Mammary epithelial cell (primary cell): ENCODE data around the gene SLC7A5.

Experiments
- EZH2 ChIP-seq: IDR thresholded peaks from 2 replicates; pipeline ENCODE4 v1.6.1; 2012; ENCODE audit warnings: low read length, inconsistent platforms, borderline replicate concordance
- TF ChIP-seq, protein P1 (sequence below), 2 donors: IDR thresholded peaks in 1 of 2; conservative IDR thresholded peaks in 1 of 2; 2 replicates each; pipeline ENCODE4 v1.5.1; 2011 to 2012; ENCODE audit warnings: inconsistent platforms in 2 of 2, low read length in 2 of 2, mild to moderate bottlenecking in 2 of 2, control low read depth in 1 of 2, low read depth in 1 of 2; ENCODE audit not compliant: insufficient read depth in 1 of 2; ENCODE audit errors: extremely low read depth in 1 of 2

DNA sequence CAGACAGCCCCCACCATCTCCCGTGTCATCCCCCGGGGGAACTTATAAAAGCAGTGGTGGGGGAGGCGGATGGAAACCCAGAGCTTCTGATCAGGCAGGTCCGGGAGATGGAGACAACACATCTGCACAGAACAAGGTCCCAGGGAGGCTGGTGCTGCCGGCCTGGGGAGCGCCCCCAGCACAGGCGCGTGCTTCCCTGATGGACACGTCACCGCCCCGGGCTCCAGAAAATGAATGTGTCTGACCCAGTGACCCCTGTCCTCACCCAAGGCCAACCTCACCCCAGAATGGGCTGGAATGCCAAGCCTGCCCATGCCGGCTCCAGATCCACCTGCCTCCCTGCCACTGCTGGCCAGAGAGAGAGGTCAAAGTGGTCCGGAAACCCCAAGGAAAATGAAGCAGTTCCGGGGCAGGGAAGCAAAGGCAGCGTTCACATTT, 12.5 kb downstream of the SLC7A5 start:
- TF ChIP-seq, protein P1, sequence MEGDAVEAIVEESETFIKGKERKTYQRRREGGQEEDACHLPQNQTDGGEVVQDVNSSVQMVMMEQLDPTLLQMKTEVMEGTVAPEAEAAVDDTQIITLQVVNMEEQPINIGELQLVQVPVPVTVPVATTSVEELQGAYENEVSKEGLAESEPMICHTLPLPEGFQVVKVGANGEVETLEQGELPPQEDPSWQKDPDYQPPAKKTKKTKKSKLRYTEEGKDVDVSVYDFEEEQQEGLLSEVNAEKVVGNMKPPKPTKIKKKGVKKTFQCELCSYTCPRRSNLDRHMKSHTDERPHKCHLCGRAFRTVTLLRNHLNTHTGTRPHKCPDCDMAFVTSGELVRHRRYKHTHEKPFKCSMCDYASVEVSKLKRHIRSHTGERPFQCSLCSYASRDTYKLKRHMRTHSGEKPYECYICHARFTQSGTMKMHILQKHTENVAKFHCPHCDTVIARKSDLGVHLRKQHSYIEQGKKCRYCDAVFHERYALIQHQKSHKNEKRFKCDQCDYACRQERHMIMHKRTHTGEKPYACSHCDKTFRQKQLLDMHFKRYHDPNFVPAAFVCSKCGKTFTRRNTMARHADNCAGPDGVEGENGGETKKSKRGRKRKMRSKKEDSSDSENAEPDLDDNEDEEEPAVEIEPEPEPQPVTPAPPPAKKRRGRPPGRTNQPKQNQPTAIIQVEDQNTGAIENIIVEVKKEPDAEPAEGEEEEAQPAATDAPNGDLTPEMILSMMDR (conservative IDR thresholded peaks at IDR 0.05 in 1 of 2, IDR thresholded peaks at IDR 0.05 in 1 of 2; ENCODE audit: extremely low read depth in 1 of 2, insufficient read depth in 1 of 2, low read depth in 1 of 2, low read length in 2 of 2), result no peak
- TF ChIP-seq EZH2, result no peak
